ENCODE data around the gene CCDC157. TPM values are rescaled to one million over a fixed set of nuclear protein-coding genes. Genes with fewer than 3 reads are reported as not detected.

CCDC157 gene
- total and polyA plus RNA-seq, 12 donors, result 0.48 to 9.9 (median 2.8) TPM

DNA sequence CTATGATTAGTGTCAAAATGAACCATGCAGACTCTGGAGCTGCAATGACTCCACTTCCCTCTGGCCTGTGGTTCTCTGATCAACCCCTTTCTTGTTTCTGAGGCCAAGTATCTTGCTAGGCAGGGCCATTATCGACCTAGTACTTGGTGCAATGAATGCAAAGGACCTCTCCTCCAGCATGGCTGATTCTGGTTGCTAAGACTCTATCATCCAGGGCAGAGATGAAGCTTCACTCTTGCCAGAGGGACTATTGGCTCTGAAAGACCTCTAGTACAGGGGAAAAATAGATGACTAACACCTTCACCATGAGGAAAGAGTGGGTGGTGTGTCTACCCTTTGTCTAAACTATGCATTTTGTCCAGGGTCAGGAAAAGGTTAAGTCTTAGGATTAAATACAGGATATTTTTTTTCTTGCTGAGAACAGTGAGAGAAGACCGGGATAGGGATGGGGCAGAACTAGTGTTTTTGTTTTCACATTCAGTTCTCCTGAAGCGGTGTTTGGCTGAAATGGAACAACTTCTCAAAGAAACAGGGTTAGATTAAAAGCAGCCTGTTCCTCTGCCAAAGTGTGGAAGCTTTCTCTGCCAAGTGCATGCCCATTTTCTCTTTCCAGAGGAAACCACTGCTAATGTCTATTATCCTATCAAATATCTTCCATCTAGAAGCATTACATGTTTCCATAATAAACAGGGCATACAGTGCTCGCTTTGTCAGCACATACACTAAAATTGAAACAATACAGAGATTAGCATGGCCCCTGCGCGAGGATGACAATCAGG lies 63.7 kb downstream of the CCDC157 start:
- no peak for DNase-seq
- H3K4me3 ChIP-seq, result no peak overlapping the region
- H3K27me3 ChIP-seq, result no peaks in the 10 kb centered on the region
- H3K36me3 ChIP-seq (replicated peaks in 1 of 2), result peaks cover 0 to 42% of the 10 kb centered on the region in 2 donors
- peaks cover 19 to 31% of the 10 kb centered on the region in 2 donors for H3K4me1 ChIP-seq (replicated peaks in 1 of 2)
- no peaks in the 10 kb centered on the region for H3K9me3 ChIP-seq (replicated peaks in 1 of 3)
- intact Hi-C loops (cut with DNase I), result no loop called here
- TF ChIP-seq, protein P1, sequence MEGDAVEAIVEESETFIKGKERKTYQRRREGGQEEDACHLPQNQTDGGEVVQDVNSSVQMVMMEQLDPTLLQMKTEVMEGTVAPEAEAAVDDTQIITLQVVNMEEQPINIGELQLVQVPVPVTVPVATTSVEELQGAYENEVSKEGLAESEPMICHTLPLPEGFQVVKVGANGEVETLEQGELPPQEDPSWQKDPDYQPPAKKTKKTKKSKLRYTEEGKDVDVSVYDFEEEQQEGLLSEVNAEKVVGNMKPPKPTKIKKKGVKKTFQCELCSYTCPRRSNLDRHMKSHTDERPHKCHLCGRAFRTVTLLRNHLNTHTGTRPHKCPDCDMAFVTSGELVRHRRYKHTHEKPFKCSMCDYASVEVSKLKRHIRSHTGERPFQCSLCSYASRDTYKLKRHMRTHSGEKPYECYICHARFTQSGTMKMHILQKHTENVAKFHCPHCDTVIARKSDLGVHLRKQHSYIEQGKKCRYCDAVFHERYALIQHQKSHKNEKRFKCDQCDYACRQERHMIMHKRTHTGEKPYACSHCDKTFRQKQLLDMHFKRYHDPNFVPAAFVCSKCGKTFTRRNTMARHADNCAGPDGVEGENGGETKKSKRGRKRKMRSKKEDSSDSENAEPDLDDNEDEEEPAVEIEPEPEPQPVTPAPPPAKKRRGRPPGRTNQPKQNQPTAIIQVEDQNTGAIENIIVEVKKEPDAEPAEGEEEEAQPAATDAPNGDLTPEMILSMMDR (IDR thresholded peaks at IDR 0.05), result no peak
- TF ChIP-seq POLR2A (IDR thresholded peaks at IDR 0.05), result no peak
- H3K27ac ChIP-seq, result no peak overlapping the region
- WGBS, 4 donors, result 82 to 88% (median 85%) methylated on average over 6 of the region's 6 CpGs

DNA sequence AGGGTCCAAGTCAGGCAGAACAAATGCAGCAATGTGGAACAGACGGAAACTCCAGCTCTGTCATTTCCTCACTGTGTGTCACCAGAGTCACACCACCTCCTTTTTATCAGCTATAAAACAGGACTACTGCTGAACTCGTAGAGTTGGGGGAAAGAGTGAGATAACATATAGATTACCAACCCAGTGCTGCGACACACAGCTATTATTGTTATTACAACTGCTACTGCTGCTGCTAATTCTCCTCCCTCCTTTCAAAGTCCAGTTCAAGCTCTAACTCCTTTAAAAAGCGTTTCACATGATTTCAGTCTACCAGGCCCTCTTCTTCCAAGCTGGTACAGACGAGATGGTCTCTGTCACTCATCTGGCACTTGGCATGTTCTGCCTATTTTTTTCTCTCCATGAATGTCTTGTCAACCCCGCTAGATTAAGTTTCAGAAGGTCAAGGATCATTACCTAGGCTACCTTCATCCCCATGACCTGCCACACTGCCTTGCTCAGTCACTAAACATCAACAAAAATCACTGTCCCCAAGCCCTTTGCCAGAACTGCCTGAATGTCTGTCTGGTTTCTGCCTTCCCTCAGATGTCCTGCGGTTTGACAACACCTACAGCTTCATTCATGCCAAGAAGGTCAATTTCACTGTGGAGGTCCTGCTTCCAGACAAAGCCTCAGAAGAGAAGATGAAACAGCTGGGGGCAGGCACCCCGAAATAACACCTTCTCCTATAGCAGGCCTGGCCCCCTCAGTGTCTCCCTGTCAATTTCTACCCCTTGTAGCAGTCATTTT lies 65.1 kb downstream of the CCDC157 start:
- Histone ChIP-seq H3K4me3 (no peak overlapping the region), H3K27ac (peak overlapping the region; percentile 18 to 99 (median 96)), H3K4me1 (replicated peaks in 1 of 2) (peaks cover 19 to 41% of the 10 kb centered on the region in 2 donors), H3K27me3 (no peaks in the 10 kb centered on the region), H3K36me3 (replicated peaks in 1 of 2) (peaks cover 0 to 29% of the 10 kb centered on the region in 2 donors), H3K9me3 (replicated peaks in 1 of 3) (no peaks in the 10 kb centered on the region)
- 79 to 80% (median 79%) methylated on average over 8 of the region's 8 CpGs for WGBS, 4 donors
- TF ChIP-seq, protein P1 (IDR thresholded peaks at IDR 0.05), result no peak
- no peak for TF ChIP-seq POLR2A (IDR thresholded peaks at IDR 0.05)
- DNase-seq, result no peak
- intact Hi-C loops (cut with DNase I), result no loop called here

DNA sequence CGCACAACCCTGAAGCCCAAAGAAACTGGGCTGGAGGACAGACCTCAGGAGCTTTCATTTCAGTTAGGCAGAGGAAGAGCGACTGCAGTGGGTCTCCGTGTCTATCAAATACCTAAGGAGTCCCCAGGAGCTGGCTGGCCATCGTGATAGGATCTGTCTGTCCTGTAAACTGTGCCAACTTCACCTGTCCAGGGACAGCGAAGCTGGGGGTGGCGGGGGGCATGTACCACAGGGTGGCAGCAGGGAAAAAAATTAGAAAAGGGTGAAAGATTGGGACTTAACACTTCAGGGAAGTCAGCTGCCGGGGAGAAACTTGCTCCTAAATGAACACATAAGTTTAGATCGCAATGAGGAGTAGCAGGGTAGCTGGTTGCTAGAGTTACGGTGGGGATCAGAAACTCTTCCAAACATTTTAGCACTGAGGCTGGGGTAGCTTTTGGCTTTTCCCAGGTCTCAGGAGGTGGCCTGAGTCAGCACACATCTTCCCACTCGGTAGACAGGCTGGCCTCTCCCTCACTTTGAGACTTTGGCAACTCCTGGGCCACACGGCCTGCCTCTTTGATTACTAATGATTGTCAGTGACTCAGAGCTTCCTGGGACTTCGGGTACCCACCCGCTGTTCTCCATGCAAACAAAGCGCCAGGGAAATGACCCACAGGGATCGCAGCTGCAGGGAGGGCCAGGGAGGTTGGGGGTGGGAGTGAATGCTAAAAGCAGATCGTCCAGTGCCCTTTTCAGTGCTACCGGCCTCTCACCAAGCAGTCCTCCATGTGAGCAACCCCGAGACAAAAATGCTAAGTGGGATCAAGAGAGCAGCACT lies 65.9 kb downstream of the CCDC157 start:
- peak; percentile 75 to 92 (median 89) for DNase-seq
- Histone ChIP-seq H3K27ac (peak overlapping the region; percentile 85 to 99 (median 96)), H3K9me3 (replicated peaks in 1 of 3) (no peaks in the 10 kb centered on the region), H3K4me3 (peak overlapping the region in 3 of 4 donors; percentile 16 to 89 (median 62)), H3K4me1 (replicated peaks in 1 of 2) (peaks cover 19 to 41% of the 10 kb centered on the region in 2 donors), H3K36me3 (replicated peaks in 1 of 2) (peaks cover 0 to 22% of the 10 kb centered on the region in 2 donors), H3K27me3 (no peaks in the 10 kb centered on the region)
- TF ChIP-seq POLR2A (IDR thresholded peaks at IDR 0.05), result peak in 1 of 2 donors; percentile 78
- TF ChIP-seq, protein P1 (IDR thresholded peaks at IDR 0.05), result no peak
- WGBS, 4 donors, result 32 to 38% (median 34%) methylated on average over 17 to 18 of the region's 18 CpGs
- intact Hi-C loops (cut with DNase I), result no loop called here
